Mucosa of stomach (tissue), 1 donor: Measurements from ENCODE around the gene USP47.
"Not testable (repeated sequence)": the region's sequence is repeated elsewhere in the genome, so short reads cannot be mapped to it uniquely, and the experiment has no call there.

Experiments
- H3K27me3 ChIP-seq: one replicate; pipeline ENCODE4 v1.7.0; 2013; ENCODE audit warnings: mild to moderate bottlenecking, low read length; ENCODE audit not compliant: control insufficient read depth, insufficient read depth
- H3K36me3 ChIP-seq: one replicate; pipeline ENCODE4 v1.7.0; 2013; ENCODE audit warnings: low read length; ENCODE audit not compliant: control insufficient read depth, insufficient read depth
- H3K4me1 ChIP-seq: one replicate; pipeline ENCODE4 v1.7.0; 2013; ENCODE audit warnings: mild to moderate bottlenecking, low read length; ENCODE audit not compliant: control insufficient read depth, insufficient read depth
- H3K4me3 ChIP-seq: one replicate; pipeline ENCODE4 v1.7.0; 2013; ENCODE audit warnings: low read length
- H3K9ac ChIP-seq: one replicate; pipeline ENCODE4 v1.7.0; 2013; ENCODE audit warnings: mild to moderate bottlenecking, low read length, moderate library complexity
- H3K9me3 ChIP-seq: one replicate; pipeline ENCODE4 v1.7.0; 2013; ENCODE audit warnings: mild to moderate bottlenecking, low read length, moderate library complexity; ENCODE audit not compliant: control insufficient read depth
- donor health status: Pancreatic carcinoma.

USP47 gene

GRCh38 chr11:11814614-11815452, 26.9 kb upstream of the USP47 start:
- H3K27me3 ChIP-seq = no peaks in the 10 kb centered on the region
- H3K4me1 ChIP-seq = no peaks in the 10 kb centered on the region
- no peaks in the 10 kb centered on the region for H3K9me3 ChIP-seq
- H3K4me3 ChIP-seq = no peak overlapping the region
- no peak overlapping the region for H3K9ac ChIP-seq
- no peaks in the 10 kb centered on the region for H3K36me3 ChIP-seq

GRCh38 chr11:11816511-11817314, 25.1 kb upstream of the USP47 start:
- H3K36me3 ChIP-seq = no peaks in the 10 kb centered on the region
- no peaks in the 10 kb centered on the region for H3K9me3 ChIP-seq
- no peaks in the 10 kb centered on the region for H3K27me3 ChIP-seq
- H3K9ac ChIP-seq = no peak overlapping the region
- no peaks in the 10 kb centered on the region for H3K4me1 ChIP-seq
- H3K4me3 ChIP-seq = no peak overlapping the region

GRCh38 chr11:11817957-11818356, 23.8 kb upstream of the USP47 start:
- Histone ChIP-seq H3K27me3 (no peaks in the 10 kb centered on the region), H3K36me3 (no peaks in the 10 kb centered on the region), H3K4me3 (no peak overlapping the region), H3K4me1 (no peaks in the 10 kb centered on the region), H3K9ac (no peak overlapping the region), H3K9me3 (no peaks in the 10 kb centered on the region)

GRCh38 chr11:11818529-11819121, 23.1 kb upstream of the USP47 start:
- Histone ChIP-seq H3K36me3 (no peaks in the 10 kb centered on the region), H3K27me3 (no peaks in the 10 kb centered on the region), H3K4me1 (no peaks in the 10 kb centered on the region), H3K9me3 (no peaks in the 10 kb centered on the region), H3K9ac (no peak overlapping the region), H3K4me3 (no peak overlapping the region)

- Histone ChIP-seq H3K36me3 (no peaks in the 10 kb centered on the region), H3K9ac (no peak overlapping the region), H3K27me3 (no peaks in the 10 kb centered on the region), H3K9me3 (no peaks in the 10 kb centered on the region), H3K4me1 (no peaks in the 10 kb centered on the region), H3K4me3 (no peak overlapping the region)
These were observed 19.9 kb upstream of the USP47 start for GRCh38 chr11:11821899-11822298.

GRCh38 chr11:11822946-11823345, 18.8 kb upstream of the USP47 start:
- Histone ChIP-seq H3K36me3 (no peaks in the 10 kb centered on the region), H3K4me1 (no peaks in the 10 kb centered on the region), H3K9me3 (no peaks in the 10 kb centered on the region), H3K27me3 (no peaks in the 10 kb centered on the region), H3K9ac (no peak overlapping the region), H3K4me3 (no peak overlapping the region)

- Histone ChIP-seq H3K36me3 (no peaks in the 10 kb centered on the region), H3K9me3 (no peaks in the 10 kb centered on the region), H3K4me3 (no peak overlapping the region), H3K27me3 (no peaks in the 10 kb centered on the region), H3K9ac (no peak overlapping the region), H3K4me1 (no peaks in the 10 kb centered on the region)
These were observed 15.5 kb upstream of the USP47 start for GRCh38 chr11:11826260-11826659.

- Histone ChIP-seq H3K27me3 (no peaks in the 10 kb centered on the region), H3K9me3 (no peaks in the 10 kb centered on the region), H3K4me3 (no peak overlapping the region), H3K36me3 (no peaks in the 10 kb centered on the region), H3K4me1 (no peaks in the 10 kb centered on the region), H3K9ac (no peak overlapping the region)
These were observed 14.5 kb upstream of the USP47 start for GRCh38 chr11:11827272-11827671.

GRCh38 chr11:11831406-11831805, 10.4 kb upstream of the USP47 start:
- not testable (repeated sequence) for H3K9ac ChIP-seq, H3K36me3 ChIP-seq, H3K4me1 ChIP-seq, H3K4me3 ChIP-seq, H3K27me3 ChIP-seq, H3K9me3 ChIP-seq

GRCh38 chr11:11836676-11837231, 5.0 kb upstream of the USP47 start:
- H3K36me3 ChIP-seq = no peaks in the 10 kb centered on the region
- no peaks in the 10 kb centered on the region for H3K27me3 ChIP-seq
- peaks cover 5% of the 10 kb centered on the region for H3K4me1 ChIP-seq
- H3K4me3 ChIP-seq = no peak overlapping the region
- H3K9me3 ChIP-seq = no peaks in the 10 kb centered on the region
- no peak overlapping the region for H3K9ac ChIP-seq

GRCh38 chr11:11839718-11840117, 2.1 kb upstream of the USP47 start:
- Histone ChIP-seq H3K36me3 (no peaks in the 10 kb centered on the region), H3K9me3 (no peaks in the 10 kb centered on the region), H3K4me3 (no peak overlapping the region), H3K9ac (no peak overlapping the region), H3K27me3 (no peaks in the 10 kb centered on the region), H3K4me1 (peaks cover 18% of the 10 kb centered on the region)
